Measurements from ENCODE around the gene CDC23.

The CDC23 gene

DNA sequence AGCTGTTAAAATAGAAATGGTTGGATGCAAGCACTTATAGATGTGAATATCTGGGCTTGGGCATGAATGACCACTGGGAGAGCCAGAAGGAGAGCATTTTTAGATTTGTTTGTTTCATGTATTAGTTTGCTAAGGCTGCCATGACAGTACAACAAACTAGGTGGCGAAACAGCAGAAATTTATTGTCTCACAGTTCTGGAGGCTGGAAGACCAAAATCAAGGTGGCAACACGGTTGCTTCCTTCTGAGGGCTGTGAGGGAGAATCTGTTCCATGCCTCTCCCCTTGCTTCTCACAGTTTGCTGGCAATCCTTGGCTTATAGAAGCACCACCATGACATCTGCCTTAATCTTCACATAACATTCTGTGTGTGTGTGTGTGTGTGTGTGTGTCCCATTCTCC lies 20.2 kb upstream of the CDC23 start:
- TF ChIP-seq, protein P1, sequence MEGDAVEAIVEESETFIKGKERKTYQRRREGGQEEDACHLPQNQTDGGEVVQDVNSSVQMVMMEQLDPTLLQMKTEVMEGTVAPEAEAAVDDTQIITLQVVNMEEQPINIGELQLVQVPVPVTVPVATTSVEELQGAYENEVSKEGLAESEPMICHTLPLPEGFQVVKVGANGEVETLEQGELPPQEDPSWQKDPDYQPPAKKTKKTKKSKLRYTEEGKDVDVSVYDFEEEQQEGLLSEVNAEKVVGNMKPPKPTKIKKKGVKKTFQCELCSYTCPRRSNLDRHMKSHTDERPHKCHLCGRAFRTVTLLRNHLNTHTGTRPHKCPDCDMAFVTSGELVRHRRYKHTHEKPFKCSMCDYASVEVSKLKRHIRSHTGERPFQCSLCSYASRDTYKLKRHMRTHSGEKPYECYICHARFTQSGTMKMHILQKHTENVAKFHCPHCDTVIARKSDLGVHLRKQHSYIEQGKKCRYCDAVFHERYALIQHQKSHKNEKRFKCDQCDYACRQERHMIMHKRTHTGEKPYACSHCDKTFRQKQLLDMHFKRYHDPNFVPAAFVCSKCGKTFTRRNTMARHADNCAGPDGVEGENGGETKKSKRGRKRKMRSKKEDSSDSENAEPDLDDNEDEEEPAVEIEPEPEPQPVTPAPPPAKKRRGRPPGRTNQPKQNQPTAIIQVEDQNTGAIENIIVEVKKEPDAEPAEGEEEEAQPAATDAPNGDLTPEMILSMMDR (IDR thresholded peaks at IDR 0.05; ENCODE audit: insufficient read depth, low read depth, low read length, missing control alignments), result no peak
- DNase-seq (ENCODE audit: low read depth), result no peak
- no peak overlapping the region for H3K4me3 ChIP-seq (ENCODE audit: low read length)

DNA sequence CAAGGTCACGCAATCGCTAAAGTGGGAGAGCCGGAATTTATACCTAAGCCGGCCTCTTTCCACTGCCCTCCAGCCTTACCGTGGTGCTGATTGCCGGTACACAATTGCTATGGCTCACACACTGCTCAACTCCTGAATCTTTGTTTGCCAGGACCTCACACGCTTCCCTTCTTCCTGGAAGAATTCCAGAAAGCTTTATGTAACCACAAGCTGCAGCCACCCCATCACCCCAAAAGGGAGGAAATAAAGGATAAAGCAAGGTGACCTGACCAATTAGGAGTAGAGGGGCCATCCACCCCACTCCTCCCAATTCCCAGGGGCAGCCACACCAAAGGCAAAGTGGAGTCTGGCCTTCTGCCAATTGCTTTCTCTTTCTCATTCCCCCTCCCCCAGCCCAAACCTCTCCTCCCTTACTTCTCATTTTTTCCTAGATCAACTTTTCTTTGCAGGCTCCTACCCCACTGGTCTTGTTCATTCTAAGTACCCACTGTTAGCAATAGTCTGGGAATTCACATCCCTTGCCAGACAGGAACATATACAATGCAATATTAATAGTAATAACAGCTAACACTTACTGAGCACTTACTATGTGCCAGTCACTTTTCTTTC lies 18.0 kb upstream of the CDC23 start:
- no peak overlapping the region for H3K4me3 ChIP-seq (ENCODE audit: low read length)
- DNase-seq (ENCODE audit: low read depth), result peak; percentile 86
- TF ChIP-seq, protein P1 (IDR thresholded peaks at IDR 0.05; ENCODE audit: insufficient read depth, low read depth, low read length, missing control alignments), result no peak

DNA sequence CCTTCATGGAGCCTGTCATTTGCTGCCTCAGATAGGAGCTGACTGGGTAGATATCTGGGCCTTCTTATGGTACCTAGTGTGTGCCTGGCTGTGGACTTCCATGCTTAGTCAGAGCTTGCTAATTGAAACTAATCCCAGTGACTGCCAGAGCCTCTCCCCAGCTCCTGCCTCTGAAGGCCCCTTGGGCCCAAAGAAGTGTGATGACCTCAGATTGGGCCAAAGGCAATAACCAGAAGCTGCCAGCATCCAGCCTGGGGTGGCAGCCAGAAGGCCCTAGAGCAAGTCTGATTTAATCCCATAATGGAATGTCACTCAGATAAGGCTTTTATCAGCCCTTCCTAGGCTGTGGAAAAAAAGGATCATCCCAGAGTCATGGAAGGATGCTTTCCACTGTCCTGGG lies 17.1 kb upstream of the CDC23 start:
- TF ChIP-seq, protein P1 (IDR thresholded peaks at IDR 0.05; ENCODE audit: insufficient read depth, low read depth, low read length, missing control alignments), result no peak
- H3K4me3 ChIP-seq (ENCODE audit: low read length), result no peak overlapping the region
- DNase-seq (ENCODE audit: low read depth), result peak; percentile 47

DNA sequence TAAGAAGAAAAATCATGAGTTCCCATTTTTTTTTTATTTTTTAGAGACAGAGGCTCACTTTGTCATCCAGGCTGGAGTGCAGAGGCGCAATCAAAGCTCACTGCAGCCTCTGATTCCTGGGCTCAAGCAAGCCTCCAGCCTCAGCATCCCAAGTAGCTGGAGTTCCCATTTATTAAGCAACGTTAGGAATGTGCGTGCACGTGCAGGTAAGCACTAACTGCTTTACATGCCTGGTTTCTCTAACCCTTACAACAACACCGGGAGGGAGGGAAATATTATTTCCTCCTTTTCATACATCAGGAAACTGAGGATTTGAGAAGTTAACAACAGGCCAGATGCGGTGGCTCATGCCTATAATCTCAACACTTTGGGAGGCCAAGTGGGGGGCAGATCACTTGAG lies 16.3 kb upstream of the CDC23 start:
- no peak for DNase-seq (ENCODE audit: low read depth)
- H3K4me3 ChIP-seq (ENCODE audit: low read length), result no peak overlapping the region
- TF ChIP-seq, protein P1 (IDR thresholded peaks at IDR 0.05; ENCODE audit: insufficient read depth, low read depth, low read length, missing control alignments), result no peak

DNA sequence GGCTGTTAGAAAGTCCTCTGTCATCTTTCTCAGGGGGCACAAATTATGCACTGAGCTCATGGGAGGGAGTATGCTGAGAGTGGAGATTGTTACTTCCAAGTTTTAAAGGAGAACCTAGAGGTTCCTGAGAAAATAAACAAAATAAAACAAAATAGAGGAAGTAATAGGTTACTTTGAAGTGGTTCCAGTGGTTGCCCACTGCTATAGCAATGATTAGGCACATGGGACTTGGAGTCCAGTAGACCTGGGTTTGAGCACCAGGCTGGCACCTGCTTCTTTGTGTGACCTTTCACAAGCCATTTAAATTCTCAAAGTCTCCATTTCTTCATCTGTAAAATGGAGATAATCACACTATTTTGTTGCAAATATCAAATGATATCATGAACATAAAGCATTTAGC lies 13.8 kb upstream of the CDC23 start:
- TF ChIP-seq, protein P1 (IDR thresholded peaks at IDR 0.05; ENCODE audit: insufficient read depth, low read depth, low read length, missing control alignments), result no peak
- no peak overlapping the region for H3K4me3 ChIP-seq (ENCODE audit: low read length)
- no peak for DNase-seq (ENCODE audit: low read depth)

- H3K4me3 ChIP-seq (ENCODE audit: low read length), result no peak overlapping the region
- TF ChIP-seq, protein P1 (IDR thresholded peaks at IDR 0.05; ENCODE audit: insufficient read depth, low read depth, low read length, missing control alignments), result no peak
- no peak for DNase-seq (ENCODE audit: low read depth)
These were observed 11.6 kb upstream of the CDC23 start for GRCh38 chr5:138224712-138225111.

DNA sequence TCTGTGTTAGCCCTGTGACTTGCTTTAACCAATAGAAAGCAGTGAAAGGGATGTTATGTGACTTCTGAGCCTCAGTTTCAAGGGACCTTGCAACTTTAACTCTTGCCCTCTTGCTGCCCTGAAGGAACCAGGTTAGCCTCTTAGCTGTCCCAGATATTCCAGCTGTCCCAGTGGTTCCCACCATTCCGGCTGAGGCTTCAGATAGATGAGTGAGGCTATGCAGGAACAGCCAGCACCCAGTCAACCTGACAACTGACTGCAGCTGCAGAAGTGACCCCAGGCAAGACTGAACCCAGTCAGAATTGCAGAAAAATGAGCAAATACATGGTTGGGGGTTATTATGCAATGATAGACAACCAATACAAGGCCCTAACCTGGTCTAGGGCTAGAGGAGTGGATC lies 10.4 kb upstream of the CDC23 start:
- TF ChIP-seq, protein P1 (IDR thresholded peaks at IDR 0.05; ENCODE audit: insufficient read depth, low read depth, low read length, missing control alignments), result no peak
- no peak for DNase-seq (ENCODE audit: low read depth)
- H3K4me3 ChIP-seq (ENCODE audit: low read length), result no peak overlapping the region
